Measurements from ENCODE around the gene IFNAR2.

GRCh38 chr21:33258475-33258874 lies 28.7 kb downstream of the IFNAR2 start:
- TF ChIP-seq, protein P1, sequence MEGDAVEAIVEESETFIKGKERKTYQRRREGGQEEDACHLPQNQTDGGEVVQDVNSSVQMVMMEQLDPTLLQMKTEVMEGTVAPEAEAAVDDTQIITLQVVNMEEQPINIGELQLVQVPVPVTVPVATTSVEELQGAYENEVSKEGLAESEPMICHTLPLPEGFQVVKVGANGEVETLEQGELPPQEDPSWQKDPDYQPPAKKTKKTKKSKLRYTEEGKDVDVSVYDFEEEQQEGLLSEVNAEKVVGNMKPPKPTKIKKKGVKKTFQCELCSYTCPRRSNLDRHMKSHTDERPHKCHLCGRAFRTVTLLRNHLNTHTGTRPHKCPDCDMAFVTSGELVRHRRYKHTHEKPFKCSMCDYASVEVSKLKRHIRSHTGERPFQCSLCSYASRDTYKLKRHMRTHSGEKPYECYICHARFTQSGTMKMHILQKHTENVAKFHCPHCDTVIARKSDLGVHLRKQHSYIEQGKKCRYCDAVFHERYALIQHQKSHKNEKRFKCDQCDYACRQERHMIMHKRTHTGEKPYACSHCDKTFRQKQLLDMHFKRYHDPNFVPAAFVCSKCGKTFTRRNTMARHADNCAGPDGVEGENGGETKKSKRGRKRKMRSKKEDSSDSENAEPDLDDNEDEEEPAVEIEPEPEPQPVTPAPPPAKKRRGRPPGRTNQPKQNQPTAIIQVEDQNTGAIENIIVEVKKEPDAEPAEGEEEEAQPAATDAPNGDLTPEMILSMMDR (IDR thresholded peaks at IDR 0.05), result no peak
- no peak for TF ChIP-seq POLR2A (IDR thresholded peaks at IDR 0.05)

Measured in Peyer's patch (tissue), 4 donors.